ENCODE results near the gene CDK18.

Gene CDK18

GRCh38 chr1:205577874-205578658 lies 73.6 kb downstream of the CDK18 start:
- no peak for TF ChIP-seq POLR2A (IDR thresholded peaks at IDR 0.05; ENCODE audit: low read depth, low read length)
- FAIRE-seq: no peak
- DNase-seq (ENCODE audit: insufficient read length, low spot score): no peak

- FAIRE-seq: no peak
- TF ChIP-seq POLR2A (IDR thresholded peaks at IDR 0.05; ENCODE audit: low read depth, low read length): no peak
- DNase-seq (ENCODE audit: insufficient read length, low spot score): no peak
These were observed 74.5 kb downstream of the CDK18 start for GRCh38 chr1:205578780-205579571.

DNA sequence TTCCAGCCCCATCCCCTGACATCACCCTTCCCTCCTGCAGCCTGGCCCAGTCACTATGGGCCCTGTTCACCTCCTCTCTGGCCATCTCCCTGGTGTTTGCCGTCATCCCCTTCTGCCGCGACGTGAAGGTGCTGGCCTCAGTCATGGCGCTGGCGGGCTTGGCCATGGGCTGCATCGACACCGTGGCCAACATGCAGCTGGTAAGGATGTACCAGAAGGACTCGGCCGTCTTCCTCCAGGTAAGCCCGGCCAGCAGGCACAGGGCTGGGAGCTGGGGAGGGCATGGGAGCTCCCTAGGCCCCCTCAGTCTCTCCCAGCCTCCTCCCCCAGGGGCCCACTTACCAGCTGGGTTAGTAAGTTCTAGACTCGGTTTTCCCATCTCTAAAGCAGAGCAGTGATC lies 75.2 kb downstream of the CDK18 start:
- DNase-seq (ENCODE audit: insufficient read length, low spot score) (no peak), FAIRE-seq (no peak)
- no peak for TF ChIP-seq POLR2A (IDR thresholded peaks at IDR 0.05; ENCODE audit: low read depth, low read length)

DNA sequence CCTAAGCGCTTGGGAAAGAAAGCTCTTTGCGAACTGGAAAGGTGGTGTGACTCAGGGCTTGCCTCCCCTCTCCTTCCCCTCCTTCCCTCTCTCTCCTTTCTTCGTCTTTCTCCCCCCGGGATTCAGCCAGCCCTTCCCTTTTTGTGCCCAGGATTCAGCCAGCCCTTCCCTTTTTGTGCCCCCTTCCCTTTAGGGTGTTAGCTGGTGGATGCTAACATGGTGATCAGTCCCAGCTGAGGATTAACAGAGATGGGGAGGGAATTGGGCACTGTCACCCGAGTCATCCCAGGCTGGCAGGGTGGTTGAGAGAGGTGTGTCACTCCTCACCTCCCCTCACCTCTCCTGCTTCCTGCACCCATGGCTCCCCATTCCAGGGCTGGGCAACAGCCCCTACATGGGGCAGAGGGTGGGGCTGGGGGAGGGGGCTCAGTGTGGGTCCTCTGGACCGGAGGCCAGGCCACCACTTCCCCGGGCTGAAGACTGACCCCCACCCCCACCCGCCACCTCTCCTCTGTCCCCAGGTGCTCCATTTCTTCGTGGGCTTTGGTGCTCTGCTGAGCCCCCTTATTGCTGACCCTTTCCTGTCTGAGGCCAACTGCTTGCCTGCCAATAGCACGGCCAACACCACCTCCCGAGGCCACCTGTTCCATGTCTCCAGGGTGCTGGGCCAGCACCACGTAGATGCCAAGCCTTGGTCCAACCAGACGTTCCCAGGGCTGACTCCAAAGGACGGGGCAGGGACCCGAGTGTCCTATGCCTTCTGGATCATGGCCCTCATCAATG lies 75.9 kb downstream of the CDK18 start:
- TF ChIP-seq POLR2A (IDR thresholded peaks at IDR 0.05; ENCODE audit: low read depth, low read length): no peak
- FAIRE-seq (no peak), DNase-seq (ENCODE audit: insufficient read length, low spot score) (no peak)

GRCh38 chr1:205580923-205581180 lies 76.4 kb downstream of the CDK18 start:
- no peak for FAIRE-seq
- no peak for DNase-seq (ENCODE audit: insufficient read length, low spot score)
- TF ChIP-seq POLR2A (IDR thresholded peaks at IDR 0.05; ENCODE audit: low read depth, low read length): no peak

DNA sequence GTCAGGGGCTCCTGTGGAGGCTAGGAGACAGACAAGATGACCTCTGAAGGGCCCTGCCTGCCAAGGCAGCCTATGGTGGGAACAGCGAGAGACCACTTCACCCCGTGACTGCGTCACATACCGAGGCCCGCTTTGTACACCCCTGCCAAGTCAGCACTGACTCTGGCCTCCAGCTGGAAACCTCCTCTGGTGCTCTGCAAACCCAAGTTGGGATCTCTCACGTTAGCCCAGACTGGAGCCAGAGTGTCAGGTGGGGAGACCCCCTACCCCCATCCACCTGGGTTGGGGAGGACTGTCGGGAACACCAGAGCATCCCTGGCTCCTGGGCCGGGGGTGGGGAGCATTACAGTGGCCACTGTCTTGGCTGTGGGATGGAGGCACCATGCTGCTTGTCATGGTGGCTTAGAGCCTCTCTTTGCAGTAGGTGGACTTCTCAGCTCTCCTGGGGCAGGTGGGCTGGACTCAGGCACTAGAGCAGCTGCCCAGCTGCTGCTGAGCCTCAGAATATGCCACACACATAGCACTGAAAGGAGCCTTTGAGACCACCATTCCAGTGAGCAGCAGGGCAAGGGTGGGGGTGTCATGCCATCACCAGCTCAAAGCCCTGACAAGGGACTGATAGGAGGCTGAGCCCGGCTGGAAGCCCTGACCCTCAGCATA lies 77.0 kb downstream of the CDK18 start:
- FAIRE-seq (no peak), DNase-seq (ENCODE audit: insufficient read length, low spot score) (no peak)
- no peak for TF ChIP-seq POLR2A (IDR thresholded peaks at IDR 0.05; ENCODE audit: low read depth, low read length)

GRCh38 chr1:205582046-205582445 lies 77.6 kb downstream of the CDK18 start:
- FAIRE-seq (no peak), DNase-seq (ENCODE audit: insufficient read length, low spot score) (no peak)
- no peak for TF ChIP-seq POLR2A (IDR thresholded peaks at IDR 0.05; ENCODE audit: low read depth, low read length)

Measured in H54 (cell line).